Measurements from ENCODE around the gene MEGF9.

DNA sequence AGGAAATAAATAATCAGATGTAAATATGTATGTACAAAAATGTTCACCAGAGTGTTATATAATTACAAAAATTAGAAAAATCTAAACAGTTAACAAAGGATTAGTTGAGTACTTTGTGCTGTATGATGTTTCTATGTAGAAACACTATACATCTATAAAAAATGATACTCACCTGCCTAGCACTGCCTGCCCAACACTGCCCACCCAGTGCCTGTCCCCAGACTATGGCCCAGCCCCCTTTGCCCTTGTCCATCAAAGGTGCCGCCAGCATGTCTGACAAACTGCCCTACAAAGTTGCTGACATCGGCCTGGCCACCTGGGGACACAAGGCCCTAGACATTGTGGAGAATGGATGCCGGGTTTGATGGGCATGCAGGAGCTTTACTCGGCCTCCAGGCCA, 6.1 kb upstream of the MEGF9 start:
- TF ChIP-seq, protein P1, sequence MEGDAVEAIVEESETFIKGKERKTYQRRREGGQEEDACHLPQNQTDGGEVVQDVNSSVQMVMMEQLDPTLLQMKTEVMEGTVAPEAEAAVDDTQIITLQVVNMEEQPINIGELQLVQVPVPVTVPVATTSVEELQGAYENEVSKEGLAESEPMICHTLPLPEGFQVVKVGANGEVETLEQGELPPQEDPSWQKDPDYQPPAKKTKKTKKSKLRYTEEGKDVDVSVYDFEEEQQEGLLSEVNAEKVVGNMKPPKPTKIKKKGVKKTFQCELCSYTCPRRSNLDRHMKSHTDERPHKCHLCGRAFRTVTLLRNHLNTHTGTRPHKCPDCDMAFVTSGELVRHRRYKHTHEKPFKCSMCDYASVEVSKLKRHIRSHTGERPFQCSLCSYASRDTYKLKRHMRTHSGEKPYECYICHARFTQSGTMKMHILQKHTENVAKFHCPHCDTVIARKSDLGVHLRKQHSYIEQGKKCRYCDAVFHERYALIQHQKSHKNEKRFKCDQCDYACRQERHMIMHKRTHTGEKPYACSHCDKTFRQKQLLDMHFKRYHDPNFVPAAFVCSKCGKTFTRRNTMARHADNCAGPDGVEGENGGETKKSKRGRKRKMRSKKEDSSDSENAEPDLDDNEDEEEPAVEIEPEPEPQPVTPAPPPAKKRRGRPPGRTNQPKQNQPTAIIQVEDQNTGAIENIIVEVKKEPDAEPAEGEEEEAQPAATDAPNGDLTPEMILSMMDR (conservative IDR thresholded peaks at IDR 0.05) = no peak
- TF ChIP-seq ZFX (IDR thresholded peaks at IDR 0.05) = no peak

All from C4-2B (cell line).